ENCODE results near the gene TMEM82. TPM values are rescaled to one million over a fixed set of nuclear protein-coding genes. Genes with fewer than 3 reads are reported as not detected.

TMEM82 gene
- polyA plus RNA-seq, 1 of the 3 experiments (the other 2 are of a cell fraction) = not detected

DNA sequence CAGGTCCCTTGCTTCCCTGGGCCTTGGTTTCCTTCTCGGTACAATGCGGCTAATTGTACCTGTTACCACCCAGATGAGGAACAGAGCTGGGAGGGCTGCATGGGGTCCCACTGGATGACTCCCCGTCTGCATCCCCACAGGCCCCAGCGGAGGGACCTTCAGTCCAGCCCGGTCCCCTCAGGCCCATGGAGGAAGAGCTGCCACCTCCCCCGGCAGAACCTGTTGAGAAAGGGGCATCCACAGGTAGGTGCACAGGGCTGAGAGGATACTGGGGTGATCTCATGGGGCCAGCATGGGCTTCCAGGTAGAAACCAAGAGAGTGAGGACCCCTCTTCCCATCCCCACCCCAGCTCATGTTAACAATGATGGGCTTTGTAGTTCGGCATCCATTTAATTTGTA, 26.1 kb downstream of the TMEM82 start (continued):
- TF ChIP-seq, protein P1, sequence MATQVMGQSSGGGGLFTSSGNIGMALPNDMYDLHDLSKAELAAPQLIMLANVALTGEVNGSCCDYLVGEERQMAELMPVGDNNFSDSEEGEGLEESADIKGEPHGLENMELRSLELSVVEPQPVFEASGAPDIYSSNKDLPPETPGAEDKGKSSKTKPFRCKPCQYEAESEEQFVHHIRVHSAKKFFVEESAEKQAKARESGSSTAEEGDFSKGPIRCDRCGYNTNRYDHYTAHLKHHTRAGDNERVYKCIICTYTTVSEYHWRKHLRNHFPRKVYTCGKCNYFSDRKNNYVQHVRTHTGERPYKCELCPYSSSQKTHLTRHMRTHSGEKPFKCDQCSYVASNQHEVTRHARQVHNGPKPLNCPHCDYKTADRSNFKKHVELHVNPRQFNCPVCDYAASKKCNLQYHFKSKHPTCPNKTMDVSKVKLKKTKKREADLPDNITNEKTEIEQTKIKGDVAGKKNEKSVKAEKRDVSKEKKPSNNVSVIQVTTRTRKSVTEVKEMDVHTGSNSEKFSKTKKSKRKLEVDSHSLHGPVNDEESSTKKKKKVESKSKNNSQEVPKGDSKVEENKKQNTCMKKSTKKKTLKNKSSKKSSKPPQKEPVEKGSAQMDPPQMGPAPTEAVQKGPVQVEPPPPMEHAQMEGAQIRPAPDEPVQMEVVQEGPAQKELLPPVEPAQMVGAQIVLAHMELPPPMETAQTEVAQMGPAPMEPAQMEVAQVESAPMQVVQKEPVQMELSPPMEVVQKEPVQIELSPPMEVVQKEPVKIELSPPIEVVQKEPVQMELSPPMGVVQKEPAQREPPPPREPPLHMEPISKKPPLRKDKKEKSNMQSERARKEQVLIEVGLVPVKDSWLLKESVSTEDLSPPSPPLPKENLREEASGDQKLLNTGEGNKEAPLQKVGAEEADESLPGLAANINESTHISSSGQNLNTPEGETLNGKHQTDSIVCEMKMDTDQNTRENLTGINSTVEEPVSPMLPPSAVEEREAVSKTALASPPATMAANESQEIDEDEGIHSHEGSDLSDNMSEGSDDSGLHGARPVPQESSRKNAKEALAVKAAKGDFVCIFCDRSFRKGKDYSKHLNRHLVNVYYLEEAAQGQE (IDR thresholded peaks at IDR 0.05; ENCODE audit: low read depth, low read length) = no peak
- TF ChIP-seq RFX5 (IDR thresholded peaks at IDR 0.05; ENCODE audit: low read length) (no peak), TAF1 (IDR thresholded peaks at IDR 0.05; ENCODE audit: borderline replicate concordance, low read depth, low read length) (no peak), NFIC (IDR thresholded peaks at IDR 0.05; ENCODE audit: borderline replicate concordance) (no peak)

DNA sequence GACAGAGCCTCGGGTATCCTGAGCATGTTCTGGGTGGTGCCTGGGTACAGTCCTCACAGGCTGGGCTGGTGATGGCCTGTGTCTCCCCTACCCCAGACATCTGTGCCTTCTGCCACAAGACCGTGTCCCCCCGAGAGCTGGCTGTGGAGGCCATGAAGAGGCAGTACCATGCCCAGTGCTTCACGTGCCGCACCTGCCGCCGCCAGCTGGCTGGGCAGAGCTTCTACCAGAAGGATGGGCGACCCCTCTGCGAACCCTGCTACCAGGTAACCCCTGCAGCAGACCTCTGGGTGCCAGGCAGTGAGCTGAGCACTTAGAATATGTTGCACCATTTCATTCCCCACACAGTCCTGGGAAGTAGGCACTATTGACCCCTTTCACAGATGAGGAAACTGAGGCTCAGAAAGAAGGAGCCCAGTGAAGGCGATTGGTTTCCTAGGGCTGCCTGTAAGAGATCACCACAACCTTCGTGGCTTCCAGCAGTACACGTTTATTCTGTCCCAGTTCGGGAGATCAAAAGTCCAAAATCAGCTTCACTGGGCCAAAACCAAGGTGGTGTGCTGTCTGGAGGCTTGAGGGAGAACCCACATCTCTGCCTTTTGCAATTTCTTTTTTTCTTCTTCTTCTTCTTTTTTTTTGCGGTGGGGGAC, 28.1 kb downstream of the TMEM82 start:
- Histone ChIP-seq H3K9ac (no peak overlapping the region), H2AFZ (ENCODE audit: low read depth) (no peak overlapping the region), H3F3A (replicated peaks; ENCODE audit: insufficient read depth) (peaks cover 7% of the 10 kb centered on the region), H3K27ac (ENCODE audit: low read depth in 2 of 2, low read length in 1 of 2) (no peak overlapping the region), H3K4me2 (no peak overlapping the region), H3K27me3 (ENCODE audit: insufficient read depth) (no peaks in the 10 kb centered on the region), H3K4me1 (ENCODE audit: control insufficient read depth in 1 of 2, insufficient read depth in 2 of 2, low read depth in 1 of 2, low read length in 1 of 2) (no peaks in the 10 kb centered on the region), H3K9me2 (no peaks in the 10 kb centered on the region), H3K4me3 (ENCODE audit: low read depth in 2 of 2, low read length in 1 of 2) (no peak overlapping the region), H3K79me2 (ENCODE audit: insufficient read depth) (peaks cover 14% of the 10 kb centered on the region; the same call in 1 of the 2 replicates), H3K36me3 (replicated peaks in 1 of 2; ENCODE audit: control insufficient read depth in 1 of 2, insufficient read depth in 2 of 2, low read length in 1 of 2) (peaks cover 48 to 56% of the 10 kb centered on the region in 2 experiments), H3K9me3 (no peaks in the 10 kb centered on the region), H4K20me1 (ENCODE audit: insufficient read depth) (no peaks in the 10 kb centered on the region)
- POLR2A ChIA-PET = interaction anchor here (0.6 kb wide), 1 partner anchor 79 kb away, joined by 3 read pairs; no protein-coding TSS in a partner anchor
- WGBS (ENCODE audit: low lambda C conversion rate) = 96% methylated on average over 7 of the region's 14 CpGs
- DNase-seq = no peak
- TF ChIP-seq CHD2 (IDR thresholded peaks at IDR 0.05; ENCODE audit: low read length, partially characterized antibody) (no peak), NRF1 (IDR thresholded peaks at IDR 0.05; ENCODE audit: low read depth, low read length) (no peak), RFX5 (IDR thresholded peaks at IDR 0.05; ENCODE audit: low read length) (no peak), RXRA (IDR thresholded peaks at IDR 0.05; ENCODE audit: borderline replicate concordance, low read depth) (no peak), SIN3A (IDR thresholded peaks at IDR 0.05; ENCODE audit: borderline replicate concordance, low read depth, low read length) (no peak), EZH2phosphoT487 (IDR thresholded peaks at IDR 0.05; ENCODE audit: borderline replicate concordance, low read depth) (no peak), RAD21 (IDR thresholded peaks at IDR 0.05; ENCODE audit: low read length) (no peak), YY1 (IDR thresholded peaks at IDR 0.05; ENCODE audit: low read depth) (no peak), ELF1 (IDR thresholded peaks at IDR 0.05) (no peak), TEAD4 (IDR thresholded peaks at IDR 0.05; ENCODE audit: borderline replicate concordance, insufficient read depth) (no peak), MXI1 (IDR thresholded peaks at IDR 0.05; ENCODE audit: low read depth, low read length) (no peak), TCF12 (IDR thresholded peaks at IDR 0.05) (no peak), TAF1 (IDR thresholded peaks at IDR 0.05; ENCODE audit: borderline replicate concordance, low read depth, low read length) (no peak), MEF2A (IDR thresholded peaks at IDR 0.05; ENCODE audit: borderline replicate concordance, low read depth) (no peak), FOXJ3 (CRISPR knock-in tag; IDR thresholded peaks at IDR 0.05) (no peak)
- TF ChIP-seq, protein P2, sequence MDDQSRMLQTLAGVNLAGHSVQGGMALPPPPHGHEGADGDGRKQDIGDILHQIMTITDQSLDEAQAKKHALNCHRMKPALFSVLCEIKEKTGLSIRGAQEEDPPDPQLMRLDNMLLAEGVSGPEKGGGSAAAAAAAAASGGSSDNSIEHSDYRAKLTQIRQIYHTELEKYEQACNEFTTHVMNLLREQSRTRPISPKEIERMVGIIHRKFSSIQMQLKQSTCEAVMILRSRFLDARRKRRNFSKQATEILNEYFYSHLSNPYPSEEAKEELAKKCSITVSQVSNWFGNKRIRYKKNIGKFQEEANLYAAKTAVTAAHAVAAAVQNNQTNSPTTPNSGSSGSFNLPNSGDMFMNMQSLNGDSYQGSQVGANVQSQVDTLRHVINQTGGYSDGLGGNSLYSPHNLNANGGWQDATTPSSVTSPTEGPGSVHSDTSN (IDR thresholded peaks at IDR 0.05) = no peak
- TF ChIP-seq, protein P3, sequence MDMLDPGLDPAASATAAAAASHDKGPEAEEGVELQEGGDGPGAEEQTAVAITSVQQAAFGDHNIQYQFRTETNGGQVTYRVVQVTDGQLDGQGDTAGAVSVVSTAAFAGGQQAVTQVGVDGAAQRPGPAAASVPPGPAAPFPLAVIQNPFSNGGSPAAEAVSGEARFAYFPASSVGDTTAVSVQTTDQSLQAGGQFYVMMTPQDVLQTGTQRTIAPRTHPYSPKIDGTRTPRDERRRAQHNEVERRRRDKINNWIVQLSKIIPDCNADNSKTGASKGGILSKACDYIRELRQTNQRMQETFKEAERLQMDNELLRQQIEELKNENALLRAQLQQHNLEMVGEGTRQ (IDR thresholded peaks at IDR 0.05; ENCODE audit: borderline replicate concordance, low read depth, low read length) = no peak
- CTCF ChIA-PET = interaction anchor here (4.8 kb wide), 1 partner anchor 22 kb away, joined by 21 read pairs; no protein-coding TSS in a partner anchor

Data from SK-N-SH (cell line).